HG03159 (cell line): ENCODE data around the gene BTG4.

Experiments used
- ATAC-seq: cut with Tn5 transposase; IDR thresholded peaks from one replicate; pipeline ENCODE4 v1.9.1; 2021; ENCODE audit warnings: mild to moderate bottlenecking, moderate library complexity; ENCODE audit not compliant: unreplicated experiment

Gene BTG4

GRCh38 chr11:111456086-111456858 lies 55.9 kb downstream of the BTG4 start:
- no peak for ATAC-seq

- ATAC-seq, result no peak
Observed at GRCh38 chr11:111455291-111456085, 56.7 kb downstream of the BTG4 start.

GRCh38 chr11:111454561-111455192 lies 57.5 kb downstream of the BTG4 start:
- no peak for ATAC-seq

DNA sequence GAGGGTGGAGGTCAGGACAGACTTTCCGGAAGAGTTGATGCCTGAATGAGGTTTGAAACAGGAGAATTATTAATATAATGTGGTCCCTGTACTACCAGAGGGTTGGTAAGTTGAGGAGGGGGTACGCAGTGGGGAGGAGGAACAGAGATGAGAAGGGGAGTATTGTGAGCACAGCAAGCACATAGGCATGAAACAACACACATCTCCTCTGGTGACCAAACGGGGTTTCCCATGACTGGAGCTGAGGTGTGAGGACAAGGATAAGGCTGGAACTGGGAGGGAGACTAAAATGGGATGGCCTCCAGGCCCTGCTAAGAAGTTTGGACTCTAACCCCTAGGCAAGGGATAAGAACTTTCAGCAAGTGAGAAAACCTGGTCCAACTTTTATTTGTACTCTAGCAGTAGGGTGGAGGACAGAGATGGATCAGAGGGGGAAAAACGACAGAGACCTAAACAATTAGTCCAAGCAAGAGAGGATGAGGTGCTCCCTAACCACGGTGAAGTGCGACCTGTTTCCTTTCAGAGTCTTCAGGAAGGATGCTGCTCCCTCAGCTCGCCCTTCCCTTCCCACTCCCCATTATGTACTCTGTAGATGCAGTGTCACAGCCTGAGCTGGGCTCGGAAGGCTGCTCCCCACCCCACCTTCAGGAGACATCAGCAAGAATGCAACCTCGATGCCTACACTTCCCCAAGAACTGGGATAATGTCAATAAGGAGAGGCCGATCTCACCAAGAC lies 59.2 kb downstream of the BTG4 start:
- ATAC-seq, result no peak

DNA sequence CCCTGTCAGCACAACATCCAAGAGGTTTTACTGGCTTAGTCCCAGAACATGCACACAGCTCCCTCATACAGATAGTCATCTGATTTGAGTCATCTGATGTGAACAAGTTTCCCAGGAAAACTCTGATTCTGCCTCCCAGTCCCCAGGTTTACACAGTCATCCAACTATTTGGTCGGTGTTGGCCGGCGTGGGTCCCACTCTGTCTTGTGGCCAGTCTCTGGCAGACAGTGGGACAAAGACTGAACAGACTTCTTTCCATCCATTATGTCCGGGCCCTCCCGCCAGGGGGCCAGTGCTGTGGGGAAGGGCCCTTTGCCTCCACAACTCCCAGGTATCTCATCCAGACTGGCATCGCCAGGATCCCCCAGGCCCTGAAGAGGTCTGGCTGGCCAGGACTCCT lies 60.0 kb downstream of the BTG4 start:
- ATAC-seq, result no peak

DNA sequence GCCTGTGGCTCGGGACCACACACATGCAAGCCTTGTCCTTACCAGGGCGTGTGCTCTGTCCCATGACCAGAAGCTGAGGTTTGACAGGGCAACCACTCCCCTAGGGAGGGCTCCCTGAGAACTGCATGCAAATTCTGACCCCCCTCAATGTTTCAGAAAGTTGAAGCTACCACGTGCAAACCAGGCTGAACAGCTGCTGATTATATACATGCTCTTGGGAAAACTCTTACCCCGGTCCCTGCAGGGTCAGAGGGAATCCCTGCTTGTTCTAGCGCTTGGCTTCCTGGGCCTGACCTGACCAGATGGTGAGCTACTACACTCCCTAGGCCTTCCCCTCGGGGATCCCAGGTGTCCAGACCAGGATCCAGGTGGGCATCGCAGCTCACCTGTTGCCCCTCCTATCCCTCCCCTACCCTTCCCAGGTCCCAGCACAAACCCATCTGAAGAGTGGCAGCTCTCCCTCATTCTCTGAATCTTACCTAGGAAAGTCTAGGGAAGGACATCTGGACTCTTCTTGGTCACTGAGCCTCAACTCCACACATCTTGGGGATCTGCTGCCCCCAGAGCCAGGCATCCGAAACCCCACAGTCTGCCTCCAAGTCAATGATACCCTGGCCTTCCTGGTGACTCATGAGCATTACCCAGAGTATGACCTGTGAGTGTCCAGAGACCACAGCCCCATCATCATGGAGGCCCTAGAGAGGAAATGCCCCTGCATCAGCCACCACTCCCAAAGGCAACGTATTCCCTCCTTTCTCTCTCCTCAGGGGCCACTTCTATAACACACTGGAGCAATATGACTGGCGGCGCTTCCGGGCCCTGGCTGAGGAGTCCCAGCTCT lies 61.5 kb downstream of the BTG4 start:
- peak; percentile 78 for ATAC-seq

DNA sequence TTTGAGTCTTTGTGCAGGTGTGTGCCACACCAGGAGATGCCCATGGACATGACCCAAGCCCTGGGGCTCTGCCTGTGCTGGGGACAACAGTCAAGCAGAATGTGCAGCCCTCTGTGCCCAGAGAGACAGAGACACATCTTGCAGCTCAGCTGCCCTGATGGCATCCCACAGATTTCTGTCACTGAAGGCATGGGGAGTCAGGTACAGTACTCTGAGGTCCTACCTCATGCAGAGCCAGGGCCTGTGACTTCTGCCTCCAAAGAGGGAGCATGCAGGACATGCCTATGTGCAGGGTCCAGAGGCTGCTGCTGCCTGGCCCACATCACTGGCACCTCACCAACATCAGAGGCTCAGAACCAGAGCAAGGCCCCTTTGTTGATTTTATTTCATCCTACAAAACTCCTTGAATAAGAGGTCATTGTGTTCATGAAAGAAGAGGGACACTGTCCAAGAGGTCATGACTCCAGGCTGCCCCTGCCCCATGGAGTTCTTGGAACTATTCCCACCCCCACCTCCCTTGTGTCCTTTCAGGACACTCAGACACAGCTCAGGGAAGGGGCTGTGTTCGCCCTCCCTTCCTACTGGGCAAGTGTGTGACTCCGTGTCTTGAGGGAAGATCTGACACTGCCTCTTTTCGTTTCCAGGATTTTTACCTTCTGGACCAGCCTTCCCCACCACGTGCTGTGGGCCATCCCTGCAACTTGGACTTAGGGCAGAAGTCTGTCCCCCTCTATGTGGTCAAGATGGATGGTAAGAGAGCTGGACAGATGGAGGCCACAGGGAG lies 62.3 kb downstream of the BTG4 start:
- ATAC-seq, result no peak

GRCh38 chr11:111448831-111449557 lies 63.2 kb downstream of the BTG4 start:
- ATAC-seq, result no peak

GRCh38 chr11:111448414-111448813 lies 63.8 kb downstream of the BTG4 start:
- ATAC-seq, result no peak

DNA sequence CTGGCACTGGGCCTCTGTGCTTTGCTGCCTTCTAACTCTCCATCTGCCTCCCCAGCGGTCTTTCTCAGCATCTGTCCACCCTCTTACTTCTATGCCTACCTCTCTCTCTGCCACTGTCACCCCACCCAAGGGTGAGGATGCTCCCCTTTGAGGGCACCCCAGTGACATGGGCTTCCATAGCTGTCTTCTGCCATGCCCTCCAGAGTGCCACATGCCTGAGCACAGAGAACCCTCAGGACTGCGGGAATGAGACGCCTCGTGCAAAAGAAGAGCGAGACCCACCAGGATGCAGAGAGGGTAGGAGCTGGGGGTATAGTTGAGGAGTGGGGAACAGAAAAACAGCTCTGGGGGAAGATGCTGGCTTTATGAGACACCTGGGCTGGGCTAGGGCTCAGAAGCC lies 64.3 kb downstream of the BTG4 start:
- ATAC-seq, result no peak

GRCh38 chr11:111447112-111447471 lies 65.1 kb downstream of the BTG4 start:
- ATAC-seq, result no peak

DNA sequence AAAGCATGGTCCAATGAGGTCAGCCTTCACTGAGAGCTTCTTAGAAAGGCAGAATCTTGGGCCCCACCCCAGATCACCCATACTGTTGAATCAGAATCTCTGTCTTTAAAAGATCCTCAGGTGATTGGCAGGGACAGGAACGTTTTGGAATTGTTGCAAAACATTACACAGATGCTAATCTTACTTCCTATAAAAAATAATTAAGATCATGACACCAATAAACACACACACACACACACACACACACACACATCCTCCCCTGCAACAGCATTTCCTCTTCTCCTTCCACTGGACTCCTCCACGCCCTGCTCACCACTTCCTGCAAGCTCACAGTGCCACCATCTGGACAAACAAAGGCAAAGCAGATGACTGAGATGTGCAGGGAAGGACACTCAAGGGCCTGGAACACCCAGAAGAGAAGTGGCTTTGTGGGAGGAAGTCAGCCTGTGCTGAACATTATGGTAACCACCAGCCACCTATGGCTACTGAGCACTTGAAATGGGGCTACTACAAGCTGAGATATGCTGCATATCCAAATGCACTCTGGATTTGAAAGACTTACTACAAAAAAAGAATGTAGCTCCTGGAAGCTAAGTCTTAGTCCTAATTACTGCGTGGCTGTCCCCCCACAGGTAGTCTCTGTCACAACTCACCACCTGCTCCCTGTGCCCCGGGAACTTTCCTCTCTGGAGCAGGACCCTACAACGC lies 65.6 kb downstream of the BTG4 start:
- ATAC-seq, result peak; percentile 81

GRCh38 chr11:111445586-111445985 lies 66.6 kb downstream of the BTG4 start:
- ATAC-seq, result no peak
